C4-2B (cell line): ENCODE results near the gene FLYWCH2.

ENCODE experiments used
- H3K27ac ChIP-seq: fragments of 450-650 bp; 2 replicates; pipeline ENCODE4 v1.5.1; 2017
- CTCF ChIP-seq: fragments of 450-650 bp; conservative IDR thresholded peaks from 2 replicates; pipeline ENCODE4 v1.5.1; 2017; ENCODE audit warnings: mild to moderate bottlenecking
- ZFX ChIP-seq: fragments of 450-650 bp; IDR thresholded peaks from 2 replicates; pipeline ENCODE4 v1.6.1; 2017

The FLYWCH2 gene

GRCh38 chr16:2846511-2847310 is 36.3 kb upstream of the FLYWCH2 start:
- TF ChIP-seq ZFX (no peak), CTCF (no peak)
- H3K27ac ChIP-seq = no peak overlapping the region

- no peak for TF ChIP-seq ZFX
- TF ChIP-seq CTCF = no peak
- no peak overlapping the region for H3K27ac ChIP-seq
Observed at GRCh38 chr16:2848933-2849725, 33.9 kb upstream of the FLYWCH2 start.

GRCh38 chr16:2852003-2852730 is 30.8 kb upstream of the FLYWCH2 start:
- H3K27ac ChIP-seq = no peak overlapping the region
- no peak for TF ChIP-seq ZFX
- no peak for TF ChIP-seq CTCF

- H3K27ac ChIP-seq = no peak overlapping the region
- TF ChIP-seq CTCF (no peak), ZFX (no peak)
Observed at GRCh38 chr16:2852731-2853507, 30.1 kb upstream of the FLYWCH2 start.

GRCh38 chr16:2853531-2854073 is 29.4 kb upstream of the FLYWCH2 start:
- H3K27ac ChIP-seq = no peak overlapping the region
- TF ChIP-seq CTCF (no peak), ZFX (no peak)

- H3K27ac ChIP-seq = no peak overlapping the region
- TF ChIP-seq ZFX (no peak), CTCF (peak; percentile 78)
Observed at GRCh38 chr16:2854700-2855309, 28.2 kb upstream of the FLYWCH2 start.
